Neural cell (in vitro differentiated cells): ENCODE data around the gene NCK2. TPM values are rescaled to one million over a fixed set of nuclear protein-coding genes. Genes with fewer than 3 reads are reported as not detected.

Experiments
- H2AFZ ChIP-seq: fragments of 200-600, 300-800 bp; sonication (generic), shearing (Covaris generic); 2 replicates; pipeline ENCODE4 v1.6.0; 2014; ENCODE audit warnings: low read depth, mild to moderate bottlenecking, antibody characterized with exemption, low read length, moderate library complexity
- H3F3A ChIP-seq: fragments of 200-600 bp; shearing (Covaris generic); 2 replicates; pipeline ENCODE4 v1.6.1; 2016; ENCODE audit warnings: mild to moderate bottlenecking, moderate library complexity, mixed read lengths, antibody characterized with exemption, low read length; ENCODE audit not compliant: insufficient read depth, poor library complexity, severe bottlenecking
- H3K27ac ChIP-seq: fragments of 200-600, 300-800 bp; sonication (generic), shearing (Covaris generic); 2 replicates; pipeline ENCODE4 v1.5.1; 2014; ENCODE audit warnings: mild to moderate bottlenecking, low read length, moderate library complexity
- H3K27me3 ChIP-seq: fragments of 300-800, 200-600 bp; sonication (generic), shearing (Covaris generic); 2 replicates; pipeline ENCODE4 v1.6.0; 2014; ENCODE audit warnings: mild to moderate bottlenecking, low read depth, low read length, moderate library complexity; ENCODE audit not compliant: insufficient read depth
- H3K36me3 ChIP-seq: fragments of 300-800, 200-600 bp; sonication (generic), shearing (Covaris generic); 2 replicates; pipeline ENCODE4 v1.5.1; 2014; ENCODE audit warnings: mild to moderate bottlenecking, antibody characterized with exemption, low read length, moderate library complexity; ENCODE audit not compliant: insufficient read depth
- H3K4me2 ChIP-seq: fragments of 300-800, 200-600 bp; sonication (generic), shearing (Covaris generic); 2 replicates; pipeline ENCODE4 v1.6.0; 2014; ENCODE audit warnings: mild to moderate bottlenecking, low read length
- H3K4me3 ChIP-seq: fragments of 300-800, 200-600 bp; sonication (generic), shearing (Covaris generic); 2 replicates; pipeline ENCODE4 v1.5.1; 2014; ENCODE audit warnings: mild to moderate bottlenecking, low read length, moderate library complexity
- H3K79me2 ChIP-seq: fragments of 200-600 bp; shearing (Covaris generic); replicated peaks from 2 replicates; pipeline ENCODE4 v1.6.0; 2014; ENCODE audit warnings: mild to moderate bottlenecking, low read length, moderate library complexity; ENCODE audit not compliant: insufficient read depth
- H3K9ac ChIP-seq: fragments of 300-800, 200-600 bp; sonication (generic), shearing (Covaris generic); 2 replicates; pipeline ENCODE4 v1.6.1; 2016; ENCODE audit warnings: mild to moderate bottlenecking, low read length, mixed read lengths
- H3K9me2 ChIP-seq: fragments of 200-600 bp; shearing (Covaris generic); 2 replicates; pipeline ENCODE4 v1.6.1; 2016; ENCODE audit warnings: mild to moderate bottlenecking, low read length, mixed read lengths; ENCODE audit not compliant: insufficient read depth
- H3K9me3 ChIP-seq: fragments of 200-600, 300-800 bp; sonication (generic), shearing (Covaris generic); 2 replicates; pipeline ENCODE4 v1.6.1; 2016; ENCODE audit warnings: mild to moderate bottlenecking, mixed run types, low read length, moderate library complexity, mixed read lengths
- H4K20me1 ChIP-seq: fragments of 200-600 bp; shearing (Covaris generic); 2 replicates; pipeline ENCODE4 v1.6.1; 2016; ENCODE audit warnings: mild to moderate bottlenecking, mixed run types; ENCODE audit not compliant: insufficient read depth
- EP300 ChIP-seq: fragments of 450-650 bp; conservative IDR thresholded peaks from 2 replicates; pipeline ENCODE4 v1.6.1; 2014; ENCODE audit warnings: antibody characterized with exemption, mild to moderate bottlenecking, moderate library complexity; ENCODE audit not compliant: poor library complexity, severe bottlenecking
- EZH2 ChIP-seq: fragments of 200-600, 300-800 bp; shearing (Covaris generic), sonication (generic); IDR thresholded peaks from 2 replicates; pipeline ENCODE4 v1.6.1; 2014; ENCODE audit warnings: antibody characterized with exemption, low read length, borderline replicate concordance, mild to moderate bottlenecking; ENCODE audit not compliant: insufficient read depth, poor library complexity, severe bottlenecking
- MXI1 ChIP-seq: fragments of 450-650 bp; conservative IDR thresholded peaks from 2 replicates; pipeline ENCODE4 v1.6.1; 2014; ENCODE audit warnings: antibody characterized with exemption, mild to moderate bottlenecking; ENCODE audit not compliant: poor library complexity, severe bottlenecking
- POLR2AphosphoS5 ChIP-seq: IDR thresholded peaks from 2 replicates; pipeline ENCODE4 v1.6.1; 2012
- RAD21 ChIP-seq: fragments of 450-650 bp; conservative IDR thresholded peaks from 2 replicates; pipeline ENCODE4 v1.6.1; 2014; ENCODE audit warnings: antibody characterized with exemption, mild to moderate bottlenecking, moderate library complexity
- REST ChIP-seq: IDR thresholded peaks from 2 replicates; pipeline ENCODE4 v1.6.1; 2012; ENCODE audit warnings: borderline replicate concordance
- SMC3 ChIP-seq: fragments of 450-650 bp; conservative IDR thresholded peaks from 2 replicates; pipeline ENCODE4 v1.6.1; 2014; ENCODE audit warnings: antibody characterized with exemption, mild to moderate bottlenecking, moderate library complexity; ENCODE audit not compliant: poor library complexity
- TAF1 ChIP-seq: IDR thresholded peaks from 2 replicates; pipeline ENCODE4 v1.6.1; 2012; ENCODE audit warnings: low read depth
- polyA plus RNA-seq: library from polyadenylated mRNA; depleted of rRNA; stranded (reverse); fragments of >200 nt; gene quantifications from 2 replicates; pipeline ENCODE4 v1.2.3, GENCODE V29; 2014
- TF ChIP-seq, protein P1 (sequence below): fragments of 450-650 bp; IDR thresholded peaks from 2 replicates; pipeline ENCODE4 v1.5.1; 2014; ENCODE audit warnings: antibody characterized with exemption, mild to moderate bottlenecking, moderate library complexity; ENCODE audit not compliant: poor library complexity, severe bottlenecking

The NCK2 gene
- polyA plus RNA-seq, 1 donor from 2014 or later = 49.4 TPM

DNA sequence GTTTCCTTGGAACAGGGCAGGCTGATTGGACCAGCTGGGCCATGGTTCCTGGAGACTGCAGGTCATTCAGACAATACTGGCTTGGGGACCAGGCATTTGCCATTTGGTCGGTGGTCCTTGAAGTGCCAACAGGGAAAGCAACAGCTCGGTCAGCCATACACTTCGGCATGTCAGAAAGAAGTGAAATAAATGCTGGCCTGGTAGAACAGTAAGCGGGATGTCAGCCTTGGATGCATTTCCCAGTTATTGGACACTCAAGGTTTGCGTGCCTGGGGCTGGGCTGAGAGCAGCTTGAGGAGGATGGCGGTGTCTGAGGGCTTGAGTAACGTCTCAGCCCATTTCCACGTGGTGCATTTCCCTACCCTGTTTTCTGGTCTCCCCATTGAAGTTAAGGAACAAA lies 75.4 kb downstream of the NCK2 start:
- no peak overlapping the region for H3K4me3 ChIP-seq
- no peak overlapping the region for H2AFZ ChIP-seq
- H3F3A ChIP-seq = no peaks in the 10 kb centered on the region
- no peaks in the 10 kb centered on the region for H4K20me1 ChIP-seq
- H3K9ac ChIP-seq = no peak overlapping the region
- H3K9me3 ChIP-seq = no peaks in the 10 kb centered on the region
- no peaks in the 10 kb centered on the region for H3K27me3 ChIP-seq
- TF ChIP-seq REST (no peak), SMC3 (no peak), EZH2 (no peak), MXI1 (no peak), RAD21 (no peak), EP300 (no peak), POLR2AphosphoS5 (no peak)
- TF ChIP-seq, protein P1, sequence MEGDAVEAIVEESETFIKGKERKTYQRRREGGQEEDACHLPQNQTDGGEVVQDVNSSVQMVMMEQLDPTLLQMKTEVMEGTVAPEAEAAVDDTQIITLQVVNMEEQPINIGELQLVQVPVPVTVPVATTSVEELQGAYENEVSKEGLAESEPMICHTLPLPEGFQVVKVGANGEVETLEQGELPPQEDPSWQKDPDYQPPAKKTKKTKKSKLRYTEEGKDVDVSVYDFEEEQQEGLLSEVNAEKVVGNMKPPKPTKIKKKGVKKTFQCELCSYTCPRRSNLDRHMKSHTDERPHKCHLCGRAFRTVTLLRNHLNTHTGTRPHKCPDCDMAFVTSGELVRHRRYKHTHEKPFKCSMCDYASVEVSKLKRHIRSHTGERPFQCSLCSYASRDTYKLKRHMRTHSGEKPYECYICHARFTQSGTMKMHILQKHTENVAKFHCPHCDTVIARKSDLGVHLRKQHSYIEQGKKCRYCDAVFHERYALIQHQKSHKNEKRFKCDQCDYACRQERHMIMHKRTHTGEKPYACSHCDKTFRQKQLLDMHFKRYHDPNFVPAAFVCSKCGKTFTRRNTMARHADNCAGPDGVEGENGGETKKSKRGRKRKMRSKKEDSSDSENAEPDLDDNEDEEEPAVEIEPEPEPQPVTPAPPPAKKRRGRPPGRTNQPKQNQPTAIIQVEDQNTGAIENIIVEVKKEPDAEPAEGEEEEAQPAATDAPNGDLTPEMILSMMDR = no peak
- H3K79me2 ChIP-seq = peaks cover 38% of the 10 kb centered on the region
- peaks cover 8% of the 10 kb centered on the region for H3K36me3 ChIP-seq
- H3K27ac ChIP-seq = peak overlapping the region; percentile 14
- no peaks in the 10 kb centered on the region for H3K9me2 ChIP-seq
- no peak overlapping the region for H3K4me2 ChIP-seq

GRCh38 chr2:105820691-105821090 lies 76.0 kb downstream of the NCK2 start:
- no peaks in the 10 kb centered on the region for H3F3A ChIP-seq
- TF ChIP-seq, protein P1 = no peak
- TF ChIP-seq EP300 (no peak), MXI1 (no peak), REST (no peak), SMC3 (no peak), RAD21 (no peak), EZH2 (no peak), TAF1 (no peak), POLR2AphosphoS5 (no peak)
- H3K27me3 ChIP-seq = no peaks in the 10 kb centered on the region
- no peak overlapping the region for H3K9ac ChIP-seq
- no peak overlapping the region for H3K4me2 ChIP-seq
- H3K4me3 ChIP-seq = no peak overlapping the region
- H4K20me1 ChIP-seq = no peaks in the 10 kb centered on the region
- no peaks in the 10 kb centered on the region for H3K9me2 ChIP-seq
- H3K79me2 ChIP-seq = peaks cover 38% of the 10 kb centered on the region
- H3K9me3 ChIP-seq = no peaks in the 10 kb centered on the region
- no peak overlapping the region for H2AFZ ChIP-seq
- peaks cover 8% of the 10 kb centered on the region for H3K36me3 ChIP-seq
- H3K27ac ChIP-seq = no peak overlapping the region
